B cell (primary cell): ENCODE measurements around the gene PBX1.

Experiments used
- EZH2 ChIP-seq: IDR thresholded peaks from 2 replicates; pipeline ENCODE4 v1.6.1; 2012; ENCODE audit warnings: borderline replicate concordance, low read depth, mild to moderate bottlenecking, moderate library complexity, low read length; ENCODE audit not compliant: insufficient read depth, poor library complexity, severe bottlenecking
- TF ChIP-seq, protein P1 (sequence below): fragments of 200-600 bp; IDR thresholded peaks from one replicate; pipeline ENCODE4 v1.8.0; 2022; ENCODE audit warnings: antibody characterized with exemption, mild to moderate bottlenecking

DNA sequence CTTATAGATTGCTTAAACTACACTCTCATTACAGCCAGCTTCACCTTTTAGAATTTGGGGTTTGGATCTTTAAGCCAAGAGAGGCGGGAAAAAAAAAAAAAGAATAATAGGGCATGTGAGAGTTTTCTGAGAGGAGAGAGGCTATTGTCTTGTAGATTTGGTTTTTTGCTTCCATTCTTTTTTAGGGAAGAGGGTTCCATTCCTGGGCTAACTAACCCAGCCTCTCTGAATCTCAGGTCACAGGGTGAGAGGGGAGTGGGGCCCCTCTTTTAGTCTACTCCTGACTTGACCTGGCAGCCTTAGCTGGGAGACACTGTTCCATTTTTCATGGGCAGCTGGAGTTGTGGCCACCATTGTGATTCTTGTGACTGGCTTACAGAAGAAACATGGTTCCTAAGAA, 24.2 kb downstream of the PBX1 start:
- TF ChIP-seq, protein P1, sequence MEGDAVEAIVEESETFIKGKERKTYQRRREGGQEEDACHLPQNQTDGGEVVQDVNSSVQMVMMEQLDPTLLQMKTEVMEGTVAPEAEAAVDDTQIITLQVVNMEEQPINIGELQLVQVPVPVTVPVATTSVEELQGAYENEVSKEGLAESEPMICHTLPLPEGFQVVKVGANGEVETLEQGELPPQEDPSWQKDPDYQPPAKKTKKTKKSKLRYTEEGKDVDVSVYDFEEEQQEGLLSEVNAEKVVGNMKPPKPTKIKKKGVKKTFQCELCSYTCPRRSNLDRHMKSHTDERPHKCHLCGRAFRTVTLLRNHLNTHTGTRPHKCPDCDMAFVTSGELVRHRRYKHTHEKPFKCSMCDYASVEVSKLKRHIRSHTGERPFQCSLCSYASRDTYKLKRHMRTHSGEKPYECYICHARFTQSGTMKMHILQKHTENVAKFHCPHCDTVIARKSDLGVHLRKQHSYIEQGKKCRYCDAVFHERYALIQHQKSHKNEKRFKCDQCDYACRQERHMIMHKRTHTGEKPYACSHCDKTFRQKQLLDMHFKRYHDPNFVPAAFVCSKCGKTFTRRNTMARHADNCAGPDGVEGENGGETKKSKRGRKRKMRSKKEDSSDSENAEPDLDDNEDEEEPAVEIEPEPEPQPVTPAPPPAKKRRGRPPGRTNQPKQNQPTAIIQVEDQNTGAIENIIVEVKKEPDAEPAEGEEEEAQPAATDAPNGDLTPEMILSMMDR, result no peak
- no peak for TF ChIP-seq EZH2
